HEK293 (cell line): ENCODE results near the gene NANOS1.

Source experiments
- ELK4 ChIP-seq: IDR thresholded peaks from 2 replicates; pipeline ENCODE4 v1.6.1; 2011; ENCODE audit warnings: mild to moderate bottlenecking, low read depth, low read length, borderline replicate concordance
- GFI1B ChIP-seq: fragments of 450-650 bp; formaldehyde crosslinking; IDR thresholded peaks from 2 replicates; pipeline ENCODE4 v1.5.1; 2016; ENCODE audit warnings: missing biosample characterization, missing genetic modification characterization
- GLIS2 ChIP-seq: fragments of 450-650 bp; formaldehyde crosslinking; IDR thresholded peaks from 2 replicates; pipeline ENCODE4 v1.5.1; 2016; ENCODE audit warnings: missing biosample characterization, missing genetic modification characterization
- HOXD13 ChIP-seq: sonication (generic); formaldehyde crosslinking; IDR thresholded peaks from 2 replicates; pipeline ENCODE4 v1.8.0; 2022; ENCODE audit warnings: missing genetic modification reagents, borderline replicate concordance
- KLF8 ChIP-seq: fragments of 450-650 bp; formaldehyde crosslinking; IDR thresholded peaks from 2 replicates; pipeline ENCODE4 v1.5.1; 2016; ENCODE audit warnings: missing biosample characterization, missing genetic modification characterization
- MEIS1 ChIP-seq: sonication (generic); formaldehyde crosslinking; IDR thresholded peaks from 2 replicates; pipeline ENCODE4 v1.8.1; 2022; ENCODE audit warnings: missing genetic modification reagents, mild to moderate bottlenecking, borderline replicate concordance
- RBAK ChIP-seq: fragments of 450-650 bp; formaldehyde crosslinking; IDR thresholded peaks from 2 replicates; pipeline ENCODE4 v1.5.1; 2016; ENCODE audit warnings: missing biosample characterization, missing genetic modification characterization
- SCRT1 ChIP-seq: fragments of 450-650 bp; formaldehyde crosslinking; IDR thresholded peaks from 2 replicates; pipeline ENCODE4 v1.5.1; 2016; ENCODE audit warnings: missing biosample characterization, missing genetic modification characterization, borderline replicate concordance
- SCRT2 ChIP-seq: fragments of 450-650 bp; formaldehyde crosslinking; IDR thresholded peaks from 2 replicates; pipeline ENCODE4 v1.5.1; 2016; ENCODE audit warnings: missing biosample characterization, missing genetic modification characterization
- SP7 ChIP-seq: fragments of 450-650 bp; formaldehyde crosslinking; IDR thresholded peaks from 2 replicates; pipeline ENCODE4 v1.5.1; 2016; ENCODE audit warnings: missing biosample characterization, missing genetic modification characterization
- ZBTB1 ChIP-seq: fragments of 450-650 bp; formaldehyde crosslinking; IDR thresholded peaks from 2 replicates; pipeline ENCODE4 v1.5.1; 2016; ENCODE audit warnings: missing biosample characterization, missing genetic modification characterization
- ZBTB48 ChIP-seq: fragments of 450-650 bp; formaldehyde crosslinking; IDR thresholded peaks from 2 replicates; pipeline ENCODE4 v1.5.1; 2016; ENCODE audit warnings: missing biosample characterization, missing genetic modification characterization
- ZFHX2 ChIP-seq: fragments of 450-650 bp; formaldehyde crosslinking; conservative IDR thresholded peaks from 2 replicates; pipeline ENCODE4 v1.5.1; 2016; ENCODE audit warnings: missing biosample characterization, missing genetic modification characterization
- ZNF133 ChIP-seq: fragments of 450-650 bp; formaldehyde crosslinking; IDR thresholded peaks from 2 replicates; pipeline ENCODE4 v1.5.1; 2016; ENCODE audit warnings: missing biosample characterization, missing genetic modification characterization
- ZNF148 ChIP-seq: fragments of 450-650 bp; formaldehyde crosslinking; IDR thresholded peaks from 2 replicates; pipeline ENCODE4 v1.5.0; 2017; ENCODE audit warnings: missing biosample characterization, missing genetic modification characterization, borderline replicate concordance
- ZNF157 ChIP-seq: fragments of 450-650 bp; formaldehyde crosslinking; IDR thresholded peaks from 2 replicates; pipeline ENCODE4 v1.5.1; 2016; ENCODE audit warnings: missing biosample characterization, missing genetic modification characterization
- ZNF16 ChIP-seq: fragments of 450-650 bp; formaldehyde crosslinking; IDR thresholded peaks from 2 replicates; pipeline ENCODE4 v1.5.1; 2016; ENCODE audit warnings: low read depth, missing biosample characterization, missing genetic modification characterization
- ZNF175 ChIP-seq: fragments of 450-650 bp; formaldehyde crosslinking; IDR thresholded peaks from 2 replicates; pipeline ENCODE4 v1.5.1; 2016; ENCODE audit warnings: missing biosample characterization, missing genetic modification characterization
- ZNF23 ChIP-seq: fragments of 450-650 bp; formaldehyde crosslinking; IDR thresholded peaks from 2 replicates; pipeline ENCODE4 v1.5.1; 2016; ENCODE audit warnings: missing biosample characterization, missing genetic modification characterization, borderline replicate concordance
- ZNF280D ChIP-seq: fragments of 450-650 bp; formaldehyde crosslinking; IDR thresholded peaks from 2 replicates; pipeline ENCODE4 v1.5.1; 2016; ENCODE audit warnings: missing biosample characterization, missing genetic modification characterization
- ZNF324 ChIP-seq: fragments of 450-650 bp; formaldehyde crosslinking; IDR thresholded peaks from 2 replicates; pipeline ENCODE4 v1.5.1; 2016; ENCODE audit warnings: missing biosample characterization, missing genetic modification characterization
- ZNF391 ChIP-seq: fragments of 450-650 bp; formaldehyde crosslinking; IDR thresholded peaks from 2 replicates; pipeline ENCODE4 v1.5.1; 2016; ENCODE audit warnings: low read depth, missing biosample characterization, missing genetic modification characterization, borderline replicate concordance
- ZNF416 ChIP-seq: fragments of 450-650 bp; formaldehyde crosslinking; IDR thresholded peaks from 2 replicates; pipeline ENCODE4 v1.5.1; 2016; ENCODE audit warnings: missing biosample characterization, missing genetic modification characterization
- ZNF510 ChIP-seq: fragments of 450-650 bp; formaldehyde crosslinking; IDR thresholded peaks from 2 replicates; pipeline ENCODE4 v1.5.1; 2018; ENCODE audit warnings: mild to moderate bottlenecking, missing genetic modification characterization, missing biosample characterization; ENCODE audit not compliant: insufficient replicate concordance
- ZNF514 ChIP-seq: fragments of 450-650 bp; formaldehyde crosslinking; IDR thresholded peaks from 2 replicates; pipeline ENCODE4 v1.5.1; 2016; ENCODE audit warnings: missing biosample characterization, missing genetic modification characterization
- ZNF558 ChIP-seq: fragments of 450-650 bp; formaldehyde crosslinking; IDR thresholded peaks from 2 replicates; pipeline ENCODE4 v1.5.1; 2016; ENCODE audit warnings: missing biosample characterization, missing genetic modification characterization
- ZNF704 ChIP-seq: fragments of 450-650 bp; formaldehyde crosslinking; IDR thresholded peaks from 2 replicates; pipeline ENCODE4 v1.5.1; 2016; ENCODE audit warnings: missing biosample characterization, missing genetic modification characterization
- ZNF747 ChIP-seq: fragments of 450-650 bp; formaldehyde crosslinking; IDR thresholded peaks from 2 replicates; pipeline ENCODE4 v1.5.1; 2016; ENCODE audit warnings: missing biosample characterization, missing genetic modification characterization
- TF ChIP-seq, protein P1 (sequence below): fragments of 450-650 bp; formaldehyde crosslinking; IDR thresholded peaks from 2 replicates; pipeline ENCODE4 v1.5.1; 2016; ENCODE audit warnings: missing biosample characterization, missing genetic modification characterization, low read depth
- TF ChIP-seq, protein P2 (sequence below): fragments of 450-650 bp; formaldehyde crosslinking; IDR thresholded peaks from 2 replicates; pipeline ENCODE4 v1.5.1; 2016; ENCODE audit warnings: missing biosample characterization, missing genetic modification characterization

The NANOS1 gene

GRCh38 chr10:119080521-119081259, 51.2 kb downstream of the NANOS1 start, which contains the start of gene EIF3A (continued):
- TF ChIP-seq ZNF148 (tag by site-specific recombination) = no peak
- TF ChIP-seq ZNF391 (tag by site-specific recombination) = peak; percentile 50; the same call in 1 of the 2 replicates
- TF ChIP-seq, protein P1, sequence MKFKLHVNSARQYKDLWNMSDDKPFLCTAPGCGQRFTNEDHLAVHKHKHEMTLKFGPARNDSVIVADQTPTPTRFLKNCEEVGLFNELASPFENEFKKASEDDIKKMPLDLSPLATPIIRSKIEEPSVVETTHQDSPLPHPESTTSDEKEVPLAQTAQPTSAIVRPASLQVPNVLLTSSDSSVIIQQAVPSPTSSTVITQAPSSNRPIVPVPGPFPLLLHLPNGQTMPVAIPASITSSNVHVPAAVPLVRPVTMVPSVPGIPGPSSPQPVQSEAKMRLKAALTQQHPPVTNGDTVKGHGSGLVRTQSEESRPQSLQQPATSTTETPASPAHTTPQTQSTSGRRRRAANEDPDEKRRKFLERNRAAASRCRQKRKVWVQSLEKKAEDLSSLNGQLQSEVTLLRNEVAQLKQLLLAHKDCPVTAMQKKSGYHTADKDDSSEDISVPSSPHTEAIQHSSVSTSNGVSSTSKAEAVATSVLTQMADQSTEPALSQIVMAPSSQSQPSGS (tag by site-specific recombination) = no peak
- no peak for TF ChIP-seq ZBTB48 (tag by site-specific recombination)
- peak; percentile 69 for TF ChIP-seq SP7 (tag by site-specific recombination)
- TF ChIP-seq ZNF324 (tag by site-specific recombination) = no peak; the same call in 1 of the 2 replicates
- TF ChIP-seq ZNF514 (tag by site-specific recombination) = no peak
- TF ChIP-seq ZNF23 (tag by site-specific recombination) = no peak
- TF ChIP-seq KLF8 (tag by site-specific recombination) = no peak
- TF ChIP-seq ZNF157 = no peak
- TF ChIP-seq RBAK (tag by site-specific recombination) = no peak
- TF ChIP-seq ZNF175 = no peak
- TF ChIP-seq ZFHX2 (tag by site-specific recombination) = no peak; the same call in 1 of the 2 replicates
- TF ChIP-seq, protein P2, sequence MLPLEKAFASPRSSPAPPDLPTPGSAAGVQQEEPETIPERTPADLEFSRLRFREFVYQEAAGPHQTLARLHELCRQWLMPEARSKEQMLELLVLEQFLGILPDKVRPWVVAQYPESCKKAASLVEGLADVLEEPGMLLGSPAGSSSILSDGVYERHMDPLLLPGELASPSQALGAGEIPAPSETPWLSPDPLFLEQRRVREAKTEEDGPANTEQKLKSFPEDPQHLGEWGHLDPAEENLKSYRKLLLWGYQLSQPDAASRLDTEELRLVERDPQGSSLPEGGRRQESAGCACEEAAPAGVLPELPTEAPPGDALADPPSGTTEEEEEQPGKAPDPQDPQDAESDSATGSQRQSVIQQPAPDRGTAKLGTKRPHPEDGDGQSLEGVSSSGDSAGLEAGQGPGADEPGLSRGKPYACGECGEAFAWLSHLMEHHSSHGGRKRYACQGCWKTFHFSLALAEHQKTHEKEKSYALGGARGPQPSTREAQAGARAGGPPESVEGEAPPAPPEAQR (tag by site-specific recombination) = no peak
- TF ChIP-seq ZNF133 (tag by site-specific recombination) = no peak
- TF ChIP-seq ZNF416 = no peak
- no peak for TF ChIP-seq ZNF16 (tag by site-specific recombination)
- TF ChIP-seq ZNF510 = no peak
- TF ChIP-seq GLIS2 = no peak
- TF ChIP-seq ZBTB1 = no peak
- no peak for TF ChIP-seq ZNF747 (tag by site-specific recombination)
- TF ChIP-seq SCRT2 (tag by site-specific recombination) = no peak
- TF ChIP-seq GFI1B = no peak
- no peak for TF ChIP-seq ZNF558 (tag by site-specific recombination)
- no peak for TF ChIP-seq HOXD13 (CRISPR knock-in tag)
- no peak for TF ChIP-seq ZNF704 (tag by site-specific recombination)
- no peak; the same call in 1 of the 2 replicates for TF ChIP-seq ELK4
- TF ChIP-seq ZNF280D (tag by site-specific recombination) = no peak
- TF ChIP-seq MEIS1 (CRISPR knock-in tag) = no peak
- TF ChIP-seq SCRT1 (tag by site-specific recombination) = no peak
